Skeletal muscle satellite cell (primary cell): Measurements from ENCODE around the gene ETV1. TPM values are rescaled to one million over a fixed set of nuclear protein-coding genes. Genes with fewer than 3 reads are reported as not detected.

ENCODE experiments used
- H3K27me3 ChIP-seq: 2 replicates; pipeline ENCODE4 v1.7.0; 2013; ENCODE audit warnings: low read length; ENCODE audit not compliant: control insufficient read depth, insufficient read depth
- H3K36me3 ChIP-seq: 2 replicates; pipeline ENCODE4 v1.7.0; 2013; ENCODE audit warnings: mild to moderate bottlenecking, control low read depth, low read length; ENCODE audit not compliant: insufficient read depth
- H3K4me1 ChIP-seq: 2 replicates; pipeline ENCODE4 v1.7.0; 2013; ENCODE audit warnings: low read length; ENCODE audit not compliant: control insufficient read depth, insufficient read depth
- H3K4me2 ChIP-seq: 2 replicates; pipeline ENCODE4 v1.7.0; 2013; ENCODE audit warnings: mild to moderate bottlenecking, low read length
- H3K4me3 ChIP-seq: 2 replicates; pipeline ENCODE4 v1.7.0; 2013; ENCODE audit warnings: low read length
- H3K9ac ChIP-seq: 2 replicates; pipeline ENCODE4 v1.7.0; 2013; ENCODE audit warnings: mild to moderate bottlenecking, low read depth, low read length, moderate library complexity
- H3K9me3 ChIP-seq: replicated peaks from 2 replicates; pipeline ENCODE4 v1.7.0; 2013; ENCODE audit warnings: mild to moderate bottlenecking, control low read depth, low read length
- total RNA-seq: library from RNA; depleted of rRNA; stranded (reverse); fragments of >200 nt; gene quantifications from 2 replicates; pipeline ENCODE4 v1.2.3, GENCODE V29; 2012; rRNA removed

ETV1 gene
- total RNA-seq = 13.2 and 14.9 TPM in 2 replicates

DNA sequence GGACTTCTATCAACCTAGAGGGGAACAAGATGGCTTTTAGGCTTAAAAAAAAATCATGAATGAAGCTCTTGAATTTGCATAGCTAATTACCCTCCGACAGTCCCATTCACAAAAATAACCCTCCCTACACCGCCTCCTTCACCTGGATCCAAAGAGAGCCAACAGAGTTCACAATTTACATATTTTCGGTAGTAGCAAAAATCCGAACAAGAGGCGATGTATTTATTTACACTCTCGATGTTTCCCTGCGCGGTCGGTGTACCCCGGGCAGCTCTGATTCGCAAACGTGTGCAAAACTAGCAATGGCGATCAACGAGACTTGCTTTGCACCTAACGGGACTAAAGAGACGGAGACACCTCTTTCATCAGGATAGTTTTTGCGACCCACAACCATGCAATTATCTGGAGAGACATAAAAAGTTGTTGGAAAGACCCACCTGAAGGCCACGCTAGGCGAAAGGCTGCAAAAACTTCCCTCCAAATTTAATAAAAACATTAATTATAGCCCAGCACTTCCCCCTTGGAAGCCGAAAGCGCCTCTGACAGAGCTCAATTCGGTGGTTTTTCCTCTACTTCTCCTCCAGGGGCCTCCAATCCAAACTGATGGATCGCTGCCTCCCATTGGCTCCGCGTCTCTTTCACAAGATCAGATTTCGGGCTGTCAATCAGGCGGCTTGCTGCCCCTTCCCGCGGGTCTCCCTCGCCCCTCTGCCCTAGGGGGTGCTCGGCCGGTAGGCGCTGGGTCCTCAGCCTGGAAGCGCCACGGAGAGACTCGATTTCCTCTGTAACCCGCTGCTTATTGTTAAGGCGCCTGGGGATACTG lies at the start of gene ETV1:
ETV1 (minus strand) TSS at position 541 of the 823 bp plus-strand sequence. CDS start 614 bp downstream, outside the sequence.
- Histone ChIP-seq H3K27me3 (no peaks in the 10 kb centered on the region), H3K4me3 (peak within 1 kb of the TSS; percentile 92), H3K4me1 (peaks cover 21% of the 10 kb centered on the region), H3K4me2 (peak within 1 kb of the TSS; percentile 94), H3K36me3 (no peaks in the 10 kb centered on the region), H3K9ac (peak within 1 kb of the TSS; percentile 88), H3K9me3 (no peaks in the 10 kb centered on the region)

DNA sequence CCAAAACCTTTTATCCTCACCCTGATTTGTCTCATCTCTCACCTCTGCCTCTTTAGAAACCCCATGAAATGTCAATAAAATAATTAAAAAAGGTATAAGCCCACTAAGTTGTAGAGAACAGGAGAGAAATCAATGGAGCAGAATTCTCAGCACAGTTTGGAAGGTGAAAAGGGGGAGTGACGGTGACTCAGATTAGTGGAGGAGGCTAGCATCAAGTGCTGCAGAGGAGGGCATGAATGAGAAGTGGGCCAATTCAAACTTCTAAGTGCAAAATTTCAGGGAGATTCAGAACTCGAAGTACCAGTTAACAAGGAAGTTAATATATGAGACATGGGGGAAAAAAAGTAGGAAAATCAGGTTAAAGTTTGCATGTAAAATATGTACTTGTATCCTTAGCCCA lies 34.9 kb upstream of the ETV1 start:
- H3K9ac ChIP-seq = no peak overlapping the region
- H3K36me3 ChIP-seq = no peaks in the 10 kb centered on the region
- peaks cover 10% of the 10 kb centered on the region for H3K4me1 ChIP-seq

DNA sequence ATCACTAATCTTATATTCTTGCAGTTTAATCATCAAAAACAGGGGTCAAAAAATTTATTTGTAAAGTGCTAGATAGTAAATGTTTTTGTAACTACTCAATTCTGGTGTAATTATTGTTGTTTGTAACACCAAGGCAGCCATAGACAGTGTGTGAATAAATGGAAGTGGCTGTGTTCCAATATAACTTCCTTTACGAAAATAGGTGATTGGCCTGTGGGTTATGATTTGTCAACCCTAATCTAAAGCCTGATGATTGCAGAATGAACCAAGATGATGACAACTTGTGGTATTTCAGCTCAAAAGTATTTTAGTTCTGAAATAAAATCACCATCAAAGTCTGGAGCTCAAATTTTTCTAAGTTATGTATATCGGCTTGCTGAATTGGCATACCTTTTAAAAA lies 34.4 kb upstream of the ETV1 start:
- H3K4me1 ChIP-seq = peaks cover 10% of the 10 kb centered on the region
- no peak overlapping the region for H3K4me3 ChIP-seq
- no peak overlapping the region for H3K9ac ChIP-seq
- no peaks in the 10 kb centered on the region for H3K36me3 ChIP-seq
- no peaks in the 10 kb centered on the region for H3K9me3 ChIP-seq
- no peak overlapping the region for H3K4me2 ChIP-seq
- no peaks in the 10 kb centered on the region for H3K27me3 ChIP-seq

More for the DNA sequence above, 34.9 kb upstream of the ETV1 start:
- Histone ChIP-seq H3K27me3 (no peaks in the 10 kb centered on the region), H3K9me3 (no peaks in the 10 kb centered on the region), H3K4me3 (no peak overlapping the region), H3K4me2 (no peak overlapping the region)

DNA sequence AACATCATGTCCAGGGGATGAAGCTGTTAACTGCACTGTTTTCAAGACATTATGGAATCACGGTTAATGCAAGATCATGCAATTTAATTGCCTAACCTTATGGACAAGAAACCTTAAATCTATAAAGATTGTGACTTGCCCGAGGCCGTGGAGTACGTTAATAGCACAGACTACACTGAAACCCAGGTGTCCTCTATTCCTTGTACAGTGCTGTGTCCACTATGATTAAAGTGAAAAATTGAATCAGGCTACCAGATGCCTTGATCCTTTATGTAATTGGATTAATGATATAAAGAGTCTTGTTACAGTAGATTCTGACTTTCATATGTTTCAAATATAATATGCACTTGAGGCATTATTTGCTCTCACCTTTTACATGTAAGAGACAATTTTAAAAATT lies 33.9 kb upstream of the ETV1 start:
- Histone ChIP-seq H3K4me3 (no peak overlapping the region), H3K36me3 (no peaks in the 10 kb centered on the region), H3K4me1 (peaks cover 10% of the 10 kb centered on the region), H3K27me3 (no peaks in the 10 kb centered on the region), H3K9ac (no peak overlapping the region), H3K4me2 (no peak overlapping the region), H3K9me3 (no peaks in the 10 kb centered on the region)

DNA sequence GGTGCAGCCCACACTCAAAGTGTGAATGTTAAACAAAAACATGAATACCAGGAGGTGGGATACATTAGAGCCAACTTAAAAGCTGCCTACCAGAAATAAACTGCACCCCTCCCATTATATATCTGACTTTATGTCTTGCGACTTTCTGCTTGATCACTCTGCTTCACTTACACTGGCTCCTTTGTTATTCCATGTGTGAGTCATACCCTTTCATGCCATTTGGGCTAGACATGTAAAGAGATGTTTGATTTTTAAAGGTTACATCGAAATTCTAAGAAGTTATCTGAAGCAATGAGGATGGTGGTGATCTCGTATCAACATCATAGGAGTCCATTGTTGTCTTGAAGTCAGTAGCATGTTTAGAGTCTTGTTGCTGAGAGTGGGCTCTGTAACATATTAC lies 31.6 kb upstream of the ETV1 start:
- Histone ChIP-seq H3K36me3 (no peaks in the 10 kb centered on the region), H3K4me3 (no peak overlapping the region), H3K4me1 (peaks cover 10% of the 10 kb centered on the region), H3K4me2 (no peak overlapping the region), H3K9me3 (no peaks in the 10 kb centered on the region), H3K9ac (no peak overlapping the region), H3K27me3 (no peaks in the 10 kb centered on the region)

DNA sequence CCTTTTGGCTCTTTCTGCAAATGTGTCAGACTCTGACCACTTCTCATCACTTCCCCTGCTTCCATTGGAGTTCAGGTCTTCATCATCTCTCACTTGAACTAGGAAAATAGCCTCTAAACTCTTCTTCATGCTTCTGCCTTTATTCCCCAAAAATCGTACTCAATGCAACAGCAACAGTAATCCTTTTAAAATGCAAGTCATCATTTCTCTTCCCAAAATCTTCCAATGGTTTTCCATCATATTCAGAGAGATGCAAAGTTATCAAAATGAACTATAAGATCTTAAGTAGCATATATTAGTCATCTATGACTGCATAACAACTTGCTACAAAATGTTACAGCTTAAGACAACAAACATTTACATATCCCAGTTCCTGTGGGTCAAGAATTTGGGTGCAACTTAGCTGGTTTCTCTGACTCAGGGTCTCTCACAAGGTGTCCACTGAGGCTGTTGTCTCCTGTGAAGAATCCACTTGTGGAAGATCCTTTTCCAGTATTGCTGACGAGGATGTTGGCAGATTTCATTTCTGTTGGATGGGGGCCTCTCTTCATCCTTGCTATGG lies 31.0 kb upstream of the ETV1 start:
- Histone ChIP-seq H3K9ac (no peak overlapping the region), H3K27me3 (no peaks in the 10 kb centered on the region), H3K4me2 (no peak overlapping the region), H3K4me1 (peaks cover 10% of the 10 kb centered on the region), H3K36me3 (no peaks in the 10 kb centered on the region), H3K9me3 (no peaks in the 10 kb centered on the region), H3K4me3 (no peak overlapping the region)

DNA sequence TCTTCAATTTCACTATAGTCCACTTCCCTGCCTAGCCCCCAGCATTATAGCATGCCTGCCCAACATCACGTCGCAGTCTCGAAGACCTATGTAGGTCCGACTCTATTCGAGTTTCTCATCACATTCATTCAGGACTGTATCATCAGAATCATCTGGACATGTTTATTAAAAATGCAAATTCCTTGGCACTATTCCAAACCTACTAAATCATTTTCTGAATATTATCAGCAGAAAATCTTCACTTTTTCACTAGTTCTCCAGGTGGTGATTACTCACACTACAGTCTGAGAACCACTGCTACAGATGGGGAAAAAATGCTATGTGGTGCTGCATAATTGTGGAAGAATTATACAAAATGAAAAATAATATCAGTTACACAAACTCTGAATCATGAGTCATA lies 29.3 kb upstream of the ETV1 start:
- Histone ChIP-seq H3K9ac (no peak overlapping the region), H3K4me1 (peaks cover 10% of the 10 kb centered on the region), H3K4me3 (no peak overlapping the region), H3K36me3 (no peaks in the 10 kb centered on the region), H3K9me3 (no peaks in the 10 kb centered on the region), H3K27me3 (no peaks in the 10 kb centered on the region), H3K4me2 (no peak overlapping the region)

DNA sequence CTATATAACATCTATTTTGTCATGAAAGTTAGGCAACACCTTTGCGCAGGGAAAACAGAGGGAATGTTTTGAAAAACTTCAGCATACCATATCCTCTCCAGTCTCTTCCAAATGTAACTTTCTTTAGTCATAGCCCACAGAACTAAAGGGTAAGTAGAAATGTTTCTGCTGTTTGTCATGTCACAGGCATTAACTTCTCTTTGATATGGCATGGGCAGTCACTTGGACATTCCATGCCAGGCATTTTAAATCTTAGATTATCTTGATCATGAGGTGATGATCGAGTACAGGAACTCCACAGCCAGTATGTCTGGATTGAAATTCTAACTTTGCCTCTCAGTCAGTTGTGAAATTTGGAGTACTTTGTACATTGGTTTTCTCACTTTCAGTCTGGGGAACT lies 27.5 kb upstream of the ETV1 start:
- no peak overlapping the region for H3K9ac ChIP-seq
- no peaks in the 10 kb centered on the region for H3K27me3 ChIP-seq
- no peaks in the 10 kb centered on the region for H3K9me3 ChIP-seq
- H3K4me1 ChIP-seq = peaks cover 10% of the 10 kb centered on the region
- no peak overlapping the region for H3K4me3 ChIP-seq
- no peak overlapping the region for H3K4me2 ChIP-seq
- no peaks in the 10 kb centered on the region for H3K36me3 ChIP-seq

DNA sequence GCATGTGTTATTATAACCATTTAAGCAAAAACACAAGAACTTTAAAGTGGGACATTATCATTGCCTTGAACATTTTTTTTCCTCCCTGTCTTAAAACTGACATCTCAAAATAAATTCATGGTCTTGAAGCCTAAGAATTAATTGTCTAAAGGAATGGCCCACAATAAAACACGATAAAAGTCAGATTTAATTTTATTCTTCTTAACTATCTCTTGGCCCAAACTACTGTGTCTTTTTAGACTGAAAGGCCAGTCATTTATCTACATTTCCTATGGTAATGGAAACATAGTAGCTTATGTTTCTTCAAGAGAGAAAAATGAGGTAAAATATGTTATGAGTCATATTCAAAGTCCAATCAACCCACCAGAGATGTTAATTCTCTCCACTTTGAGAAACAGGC lies 24.4 kb upstream of the ETV1 start:
- H3K27me3 ChIP-seq = no peaks in the 10 kb centered on the region
- H3K4me2 ChIP-seq = no peak overlapping the region
- H3K4me3 ChIP-seq = no peak overlapping the region
- H3K4me1 ChIP-seq = no peaks in the 10 kb centered on the region
- H3K9me3 ChIP-seq = no peaks in the 10 kb centered on the region
- no peaks in the 10 kb centered on the region for H3K36me3 ChIP-seq
- H3K9ac ChIP-seq = no peak overlapping the region

DNA sequence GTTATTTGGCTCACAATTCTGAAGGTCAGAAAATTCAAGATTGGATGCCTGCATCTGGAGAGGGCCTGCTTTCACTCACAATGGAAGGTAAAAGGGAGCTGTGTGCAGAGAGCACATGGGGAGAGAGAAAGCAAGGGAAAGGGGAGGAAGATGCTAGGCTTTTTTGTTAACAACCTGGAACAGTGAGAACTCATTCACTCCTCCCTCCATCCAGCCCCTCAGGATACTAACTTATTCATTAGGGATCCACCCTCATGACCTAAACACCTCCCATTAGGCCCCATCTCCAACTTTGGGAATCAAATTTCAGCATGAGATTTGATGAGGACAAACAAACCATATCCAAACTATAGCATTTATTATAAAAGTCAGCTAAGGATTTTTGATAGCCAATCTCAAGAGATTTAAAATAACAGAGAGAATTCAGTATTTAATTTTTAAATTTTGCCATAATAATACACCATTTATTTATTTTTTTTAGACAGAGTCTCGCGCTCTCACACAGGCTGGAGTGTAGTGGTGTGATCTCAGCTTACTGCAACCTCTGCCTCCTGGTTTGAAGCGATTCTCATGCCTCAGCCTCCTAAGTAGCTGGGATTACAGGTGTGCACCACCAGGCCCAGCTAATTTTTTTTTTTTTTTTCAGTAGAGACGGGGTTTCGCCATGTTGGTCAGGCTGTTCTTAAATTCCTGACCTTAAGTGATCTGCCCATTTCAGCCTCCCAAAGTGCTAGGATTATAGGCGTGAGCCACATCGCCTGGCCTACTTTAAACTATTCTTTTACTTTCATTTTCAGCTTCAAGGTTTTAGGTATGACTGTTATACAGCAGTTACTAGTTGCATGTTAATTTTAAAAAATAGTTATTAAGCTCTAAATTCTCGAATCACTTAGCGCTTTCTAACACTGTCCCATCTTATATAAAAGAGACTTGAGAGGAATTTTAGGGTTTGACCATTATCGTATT lies 20.3 kb upstream of the ETV1 start:
- Histone ChIP-seq H3K9ac (no peak overlapping the region), H3K9me3 (no peaks in the 10 kb centered on the region), H3K4me2 (no peak overlapping the region), H3K27me3 (no peaks in the 10 kb centered on the region), H3K4me3 (no peak overlapping the region), H3K4me1 (no peaks in the 10 kb centered on the region), H3K36me3 (no peaks in the 10 kb centered on the region)

DNA sequence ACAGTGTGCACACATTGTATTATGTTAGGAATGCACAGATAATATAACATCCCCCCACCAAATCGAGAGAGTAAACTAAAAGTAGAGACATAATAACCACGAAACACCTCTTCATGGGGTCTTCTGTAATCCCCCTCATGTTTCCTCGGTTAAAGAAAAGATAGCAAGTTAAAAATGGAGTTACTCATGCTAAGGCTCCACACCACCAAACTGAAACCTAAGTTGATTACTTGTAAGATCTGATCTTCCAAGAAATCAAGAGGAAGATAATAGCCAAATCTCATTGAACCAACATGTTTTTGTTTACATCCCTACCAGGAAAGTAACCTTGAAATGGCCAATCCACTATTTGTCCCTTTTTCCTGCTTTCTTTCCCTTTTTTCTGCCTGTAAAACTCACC lies 11.7 kb upstream of the ETV1 start:
- H3K9ac ChIP-seq = no peak overlapping the region
- H3K9me3 ChIP-seq = no peaks in the 10 kb centered on the region
- H3K27me3 ChIP-seq = no peaks in the 10 kb centered on the region
- H3K4me3 ChIP-seq = no peak overlapping the region
- no peaks in the 10 kb centered on the region for H3K4me1 ChIP-seq
- no peak overlapping the region for H3K4me2 ChIP-seq
- no peaks in the 10 kb centered on the region for H3K36me3 ChIP-seq
